AG09309 (cell line): ENCODE measurements around the gene OVCH2.
"Not testable (repeated sequence)": the region's sequence is repeated elsewhere in the genome, so short reads cannot be mapped to it uniquely, and the experiment has no call there.

ENCODE experiments used
- DNase-seq: peaks from one replicate; pipeline ENCODE4 v3.0.0-alpha.2; 2010; ENCODE audit warnings: low read depth
- H3K4me3 ChIP-seq: 2 replicates; pipeline ENCODE4 v1.5.1; 2011; ENCODE audit warnings: mild to moderate bottlenecking, low read depth, low read length, moderate library complexity; ENCODE audit not compliant: control insufficient read depth
- TF ChIP-seq, protein P1 (sequence below): IDR thresholded peaks from 2 replicates; pipeline ENCODE4 v1.5.1; 2011; ENCODE audit warnings: mild to moderate bottlenecking, low read depth, low read length, inconsistent platforms; ENCODE audit not compliant: insufficient read depth, control insufficient read depth; ENCODE audit errors: missing control alignments

The OVCH2 gene

DNA sequence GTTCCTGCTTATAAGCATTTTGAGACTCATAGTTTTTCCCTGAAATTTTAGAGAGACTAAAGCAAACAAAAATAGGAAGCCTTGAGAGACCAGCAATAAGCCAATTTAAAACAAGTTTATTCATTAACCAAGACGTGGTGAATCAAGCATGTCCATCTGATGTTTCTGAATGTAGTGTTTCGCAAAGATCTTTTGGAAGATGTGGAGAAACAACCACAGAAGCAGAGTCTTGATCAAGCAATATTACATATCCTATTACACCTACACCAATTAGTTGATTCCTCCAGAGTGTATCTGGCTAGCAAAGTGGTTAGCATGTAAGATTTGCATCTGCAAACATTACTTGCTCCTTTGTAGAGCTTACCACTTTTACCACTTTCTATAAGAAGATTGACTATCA lies at the start of gene OVCH2:
Gene OVCH2, minus strand, starts transcription at position 101 of the 400 bp plus-strand sequence. Its CDS starts 83 bp downstream, at position 18.
- no peak within 1 kb of the TSS for H3K4me3 ChIP-seq
- DNase-seq, result no peak
- TF ChIP-seq, protein P1, sequence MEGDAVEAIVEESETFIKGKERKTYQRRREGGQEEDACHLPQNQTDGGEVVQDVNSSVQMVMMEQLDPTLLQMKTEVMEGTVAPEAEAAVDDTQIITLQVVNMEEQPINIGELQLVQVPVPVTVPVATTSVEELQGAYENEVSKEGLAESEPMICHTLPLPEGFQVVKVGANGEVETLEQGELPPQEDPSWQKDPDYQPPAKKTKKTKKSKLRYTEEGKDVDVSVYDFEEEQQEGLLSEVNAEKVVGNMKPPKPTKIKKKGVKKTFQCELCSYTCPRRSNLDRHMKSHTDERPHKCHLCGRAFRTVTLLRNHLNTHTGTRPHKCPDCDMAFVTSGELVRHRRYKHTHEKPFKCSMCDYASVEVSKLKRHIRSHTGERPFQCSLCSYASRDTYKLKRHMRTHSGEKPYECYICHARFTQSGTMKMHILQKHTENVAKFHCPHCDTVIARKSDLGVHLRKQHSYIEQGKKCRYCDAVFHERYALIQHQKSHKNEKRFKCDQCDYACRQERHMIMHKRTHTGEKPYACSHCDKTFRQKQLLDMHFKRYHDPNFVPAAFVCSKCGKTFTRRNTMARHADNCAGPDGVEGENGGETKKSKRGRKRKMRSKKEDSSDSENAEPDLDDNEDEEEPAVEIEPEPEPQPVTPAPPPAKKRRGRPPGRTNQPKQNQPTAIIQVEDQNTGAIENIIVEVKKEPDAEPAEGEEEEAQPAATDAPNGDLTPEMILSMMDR, result no peak

DNA sequence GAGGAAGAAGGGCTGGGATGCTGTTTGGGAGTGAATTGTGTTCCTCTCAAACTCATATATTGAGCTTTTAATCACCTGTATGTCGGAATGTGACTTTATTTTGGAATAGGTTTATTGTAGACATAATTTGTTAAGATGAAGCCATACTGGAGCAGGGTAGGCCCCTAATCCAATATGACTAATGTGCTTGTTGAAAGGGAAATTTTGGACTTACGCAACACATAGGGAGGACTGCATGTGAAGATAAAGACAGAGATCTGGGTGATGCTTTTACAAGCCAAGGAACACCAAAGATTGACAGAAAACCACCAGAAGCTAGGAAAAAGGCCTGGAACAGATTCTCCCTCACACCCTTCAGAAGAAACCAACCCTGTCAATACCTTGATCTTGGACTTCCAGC lies 43.2 kb upstream of the OVCH2 start:
- DNase-seq, result no peak
- no peak overlapping the region for H3K4me3 ChIP-seq
- TF ChIP-seq, protein P1, result no peak

- H3K4me3 ChIP-seq, DNase-seq: not testable (repeated sequence)
Measured at GRCh38 chr11:7734767-7735166, 28.5 kb upstream of the OVCH2 start.

DNA sequence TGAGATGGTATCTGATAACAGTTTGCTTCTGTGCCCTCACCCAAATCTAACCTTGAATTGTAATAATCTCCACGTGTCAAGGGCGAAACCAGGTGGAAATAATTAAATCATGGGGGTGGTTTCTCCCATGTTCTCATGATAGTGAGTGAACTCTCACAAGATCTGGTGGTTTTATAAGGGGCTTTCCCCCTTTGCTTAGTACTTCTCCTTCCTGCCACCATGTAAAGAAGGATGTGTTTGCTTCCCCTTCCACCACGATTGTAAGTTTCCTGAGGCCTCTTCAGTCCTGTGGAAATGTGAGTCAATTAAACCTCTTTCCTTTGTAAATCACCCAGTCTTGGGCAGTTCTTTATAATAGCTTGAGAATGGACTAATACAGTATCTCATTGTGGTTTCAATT lies 8.5 kb upstream of the OVCH2 start:
- TF ChIP-seq, protein P1, result no peak
- DNase-seq, result no peak
- no peak overlapping the region for H3K4me3 ChIP-seq

DNA sequence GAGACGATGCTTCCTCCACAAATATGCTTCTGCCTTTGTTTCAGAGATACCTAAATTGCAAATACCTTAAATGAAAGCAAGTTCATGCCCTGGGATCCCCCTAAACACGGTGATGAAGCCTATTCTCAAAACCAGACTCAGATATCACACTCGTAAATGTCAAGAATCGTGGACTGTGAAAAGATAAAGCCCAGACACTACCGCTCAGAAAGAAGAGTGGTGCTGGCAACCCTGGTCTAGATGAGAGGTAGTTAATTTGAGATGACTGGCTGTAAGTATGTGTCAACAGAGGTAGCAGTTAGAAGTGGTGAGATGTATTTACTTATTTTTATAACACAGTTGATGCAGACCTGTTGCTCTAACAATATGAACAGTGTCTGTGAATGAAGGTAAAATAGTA lies 2.5 kb downstream of the OVCH2 start:
- no peak overlapping the region for H3K4me3 ChIP-seq
- no peak for DNase-seq
- TF ChIP-seq, protein P1, result no peak

GRCh38 chr11:7696424-7696823 lies 9.9 kb downstream of the OVCH2 start:
- DNase-seq, result no peak
- TF ChIP-seq, protein P1, result no peak

GRCh38 chr11:7694235-7694634 lies 12.0 kb downstream of the OVCH2 start:
- TF ChIP-seq, protein P1, result no peak
- no peak for DNase-seq
- H3K4me3 ChIP-seq, result no peak overlapping the region

More at GRCh38 chr11:7696424-7696823, 9.9 kb downstream of the OVCH2 start:
- H3K4me3 ChIP-seq, result no peak overlapping the region
